Measurements from ENCODE around the gene COX10.

- TF ChIP-seq CTCF (conservative IDR thresholded peaks at IDR 0.05 in 1 of 2, IDR thresholded peaks at IDR 0.05 in 1 of 2; ENCODE audit: extremely low read depth in 1 of 2, insufficient read depth in 1 of 2, low read depth in 1 of 2, low read length in 2 of 2) = no peak
- TF ChIP-seq EZH2 (IDR thresholded peaks at IDR 0.05; ENCODE audit: borderline replicate concordance, low read length) = no peak
Measured at GRCh38 chr17:14168582-14168981, 99.3 kb downstream of the COX10 start.
